MCF 10A (cell line): ENCODE measurements around the gene RPS6KA4. TPM values are rescaled to one million over a fixed set of nuclear protein-coding genes. Genes with fewer than 3 reads are reported as not detected.
"Not testable (repeated sequence)": the region's sequence is repeated elsewhere in the genome, so short reads cannot be mapped to it uniquely, and the experiment has no call there.

Experiments used
- BruUV-seq: library from RNA; stranded (reverse); fragments of 400-500 nt; replicated peaks from 2 replicates; lab custom pipeline; 2021; lab: Mats Ljungman, UMichigan
- CTCF ChIA-PET: fragments of 300-600 bp; sonication (Branson Sonifier 250); formaldehyde crosslinking; extraction: SDS; loops from one replicate; lab custom pipeline; 2021; ENCODE audit warnings: antibody characterized with exemption, inconsistent platforms; lab: Yijun Ruan, JAX
- POLR2A ChIA-PET: fragments of 300-600, 350-650 bp; sonication (Branson Sonifier 250); formaldehyde crosslinking; extraction: SDS; loops from one replicate; lab custom pipeline; 2020; ENCODE audit warnings: antibody characterized with exemption, inconsistent platforms; lab: Yijun Ruan, JAX
- DNase-seq: peaks from one replicate; pipeline ENCODE4 v3.0.0-alpha.2; 2018; ENCODE audit not compliant: unreplicated experiment
- H3K27ac Mint-ChIP-seq: one replicate; pipeline ENCODE4 v1.8.0; 2022; ENCODE audit warnings: mild to moderate bottlenecking, low read depth, mixed read lengths; ENCODE audit not compliant: unreplicated experiment
- H3K27me3 Mint-ChIP-seq: one replicate; pipeline ENCODE4 v1.8.0; 2022; ENCODE audit warnings: mixed read lengths; ENCODE audit not compliant: insufficient read depth, unreplicated experiment
- H3K36me3 Mint-ChIP-seq: one replicate; pipeline ENCODE4 v1.8.0; 2022; ENCODE audit warnings: mild to moderate bottlenecking, moderate library complexity, mixed read lengths; ENCODE audit not compliant: insufficient read depth, unreplicated experiment
- H3K4me1 Mint-ChIP-seq: one replicate; pipeline ENCODE4 v1.8.0; 2022; ENCODE audit warnings: mixed read lengths; ENCODE audit not compliant: insufficient read depth, unreplicated experiment
- H3K4me3 Mint-ChIP-seq: one replicate; pipeline ENCODE4 v1.8.0; 2022; ENCODE audit warnings: mild to moderate bottlenecking, moderate library complexity, mixed read lengths; ENCODE audit not compliant: unreplicated experiment
- H3K9me3 Mint-ChIP-seq: one replicate; pipeline ENCODE4 v1.8.0; 2022; ENCODE audit warnings: mixed read lengths; ENCODE audit not compliant: unreplicated experiment
- intact Hi-C: fragments of 100-400 bp; cut with micrococcal nuclease; formaldehyde crosslinking; loops from 2 replicates; pipeline ENCODE4 v1.14.1; 2022
- total RNA-seq: library from RNA; stranded (reverse); gene quantifications from 2 replicates; pipeline ENCODE4 v1.2.3, GENCODE V29; 2022
- TF ChIP-seq, protein P1 (sequence below): fragments of 200-600 bp; IDR thresholded peaks from one replicate; pipeline ENCODE4 v1.8.0; 2022; ENCODE audit warnings: antibody characterized with exemption, mild to moderate bottlenecking; ENCODE audit not compliant: unreplicated experiment

RPS6KA4 gene
- total RNA-seq, 1 experiment from 2014 or later = 42.5 TPM

- no peaks in the 10 kb centered on the region for H3K27me3 Mint-ChIP-seq
- peaks cover 65% of the 10 kb centered on the region for H3K36me3 Mint-ChIP-seq
- BruUV-seq = no TSS peak
- no peak for DNase-seq
- CTCF ChIA-PET = interaction anchor here (1.0 to 10.2 kb wide), 4 partner anchors 17 to 135 kb away, joined by 3 to 148 read pairs (median 49); partner anchors contain the start of gene RPS6KA4
- no peak overlapping the region for H3K4me3 Mint-ChIP-seq
- H3K9me3 Mint-ChIP-seq = no peaks in the 10 kb centered on the region
- intact Hi-C loops = no loop called here
- TF ChIP-seq, protein P1, sequence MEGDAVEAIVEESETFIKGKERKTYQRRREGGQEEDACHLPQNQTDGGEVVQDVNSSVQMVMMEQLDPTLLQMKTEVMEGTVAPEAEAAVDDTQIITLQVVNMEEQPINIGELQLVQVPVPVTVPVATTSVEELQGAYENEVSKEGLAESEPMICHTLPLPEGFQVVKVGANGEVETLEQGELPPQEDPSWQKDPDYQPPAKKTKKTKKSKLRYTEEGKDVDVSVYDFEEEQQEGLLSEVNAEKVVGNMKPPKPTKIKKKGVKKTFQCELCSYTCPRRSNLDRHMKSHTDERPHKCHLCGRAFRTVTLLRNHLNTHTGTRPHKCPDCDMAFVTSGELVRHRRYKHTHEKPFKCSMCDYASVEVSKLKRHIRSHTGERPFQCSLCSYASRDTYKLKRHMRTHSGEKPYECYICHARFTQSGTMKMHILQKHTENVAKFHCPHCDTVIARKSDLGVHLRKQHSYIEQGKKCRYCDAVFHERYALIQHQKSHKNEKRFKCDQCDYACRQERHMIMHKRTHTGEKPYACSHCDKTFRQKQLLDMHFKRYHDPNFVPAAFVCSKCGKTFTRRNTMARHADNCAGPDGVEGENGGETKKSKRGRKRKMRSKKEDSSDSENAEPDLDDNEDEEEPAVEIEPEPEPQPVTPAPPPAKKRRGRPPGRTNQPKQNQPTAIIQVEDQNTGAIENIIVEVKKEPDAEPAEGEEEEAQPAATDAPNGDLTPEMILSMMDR = no peak
- no peak overlapping the region for H3K27ac Mint-ChIP-seq
- H3K4me1 Mint-ChIP-seq = peaks cover 21% of the 10 kb centered on the region
- POLR2A ChIA-PET = interaction anchor here (1.3 to 5.8 kb wide), 2 partner anchors 11 to 68 kb away, joined by 5 to 64 read pairs; partner anchors contain the start of genes ESRRA and PPP1R14B
These were observed 44.7 kb upstream of the RPS6KA4 start for GRCh38 chr11:64314146-64314804.

GRCh38 chr11:64314805-64315561, 44.0 kb upstream of the RPS6KA4 start:
- POLR2A ChIA-PET = interaction anchor here (1.3 to 5.8 kb wide), 3 partner anchors 12 to 69 kb away, joined by 5 to 285 read pairs (median 64); partner anchors contain the start of genes CCDC88B, ESRRA and PPP1R14B
- DNase-seq = no peak
- H3K4me3 Mint-ChIP-seq = no peak overlapping the region
- CTCF ChIA-PET = interaction anchor here (1.5 to 10.2 kb wide), 3 partner anchors 16 to 134 kb away, joined by 3 to 148 read pairs (median 95); partner anchors contain the start of gene RPS6KA4
- TF ChIP-seq, protein P1 = no peak
- H3K9me3 Mint-ChIP-seq = no peaks in the 10 kb centered on the region
- no peak overlapping the region for H3K27ac Mint-ChIP-seq
- intact Hi-C loops = no loop called here
- no TSS peak for BruUV-seq
- H3K27me3 Mint-ChIP-seq = no peaks in the 10 kb centered on the region
- H3K36me3 Mint-ChIP-seq = peaks cover 59% of the 10 kb centered on the region
- peaks cover 28% of the 10 kb centered on the region for H3K4me1 Mint-ChIP-seq

DNA sequence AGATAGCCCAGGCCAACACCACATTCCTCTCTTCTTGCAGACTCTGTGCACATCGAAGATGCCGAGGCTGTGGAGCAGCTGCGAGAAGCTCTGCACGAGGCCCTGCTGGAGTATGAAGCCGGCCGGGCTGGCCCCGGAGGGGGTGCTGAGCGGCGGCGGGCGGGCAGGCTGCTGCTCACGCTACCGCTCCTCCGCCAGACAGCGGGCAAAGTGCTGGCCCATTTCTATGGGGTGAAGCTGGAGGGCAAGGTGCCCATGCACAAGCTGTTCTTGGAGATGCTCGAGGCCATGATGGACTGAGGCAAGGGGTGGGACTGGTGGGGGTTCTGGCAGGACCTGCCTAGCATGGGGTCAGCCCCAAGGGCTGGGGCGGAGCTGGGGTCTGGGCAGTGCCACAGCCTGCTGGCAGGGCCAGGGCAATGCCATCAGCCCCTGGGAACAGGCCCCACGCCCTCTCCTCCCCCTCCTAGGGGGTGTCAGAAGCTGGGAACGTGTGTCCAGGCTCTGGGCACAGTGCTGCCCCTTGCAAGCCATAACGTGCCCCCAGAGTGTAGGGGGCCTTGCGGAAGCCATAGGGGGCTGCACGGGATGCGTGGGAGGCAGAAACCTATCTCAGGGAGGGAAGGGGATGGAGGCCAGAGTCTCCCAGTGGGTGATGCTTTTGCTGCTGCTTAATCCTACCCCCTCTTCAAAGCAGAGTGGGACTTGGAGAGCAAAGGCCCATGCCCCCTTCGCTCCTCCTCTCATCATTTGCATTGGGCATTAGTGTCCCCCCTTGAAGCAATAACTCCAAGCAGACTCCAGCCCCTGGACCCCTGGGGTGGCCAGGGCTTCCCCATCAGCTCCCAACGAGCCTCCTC, 43.1 kb upstream of the RPS6KA4 start:
- H3K36me3 Mint-ChIP-seq = peaks cover 57% of the 10 kb centered on the region
- DNase-seq, intact Hi-C loops, H3K9me3 Mint-ChIP-seq, BruUV-seq, H3K27me3 Mint-ChIP-seq: not testable (repeated sequence)
- CTCF ChIA-PET = interaction anchor here (0.5 to 10.2 kb wide), 11 partner anchors 8 to 98 kb away, joined by 3 to 148 read pairs (median 6); partner anchors contain the start of gene RPS6KA4
- peak overlapping the region; percentile 93 for H3K27ac Mint-ChIP-seq
- POLR2A ChIA-PET = interaction anchor here (0.6 to 5.8 kb wide), 14 partner anchors 8 to 840 kb away, joined by 3 to 285 read pairs (median 28); partner anchors contain the start of genes BAD, CCDC88B, ESRRA and GPR137
- peak overlapping the region; percentile 86 for H3K4me3 Mint-ChIP-seq
- H3K4me1 Mint-ChIP-seq = peaks cover 35% of the 10 kb centered on the region
